NCI-H128 (cell line): ENCODE measurements around the gene BRD9.
A peak's percentile ranks its signal among the peaks of the same experiment; 100 is the strongest.
"Not testable (repeated sequence)": the region's sequence is repeated elsewhere in the genome, so short reads cannot be mapped to it uniquely, and the experiment has no call there.

ENCODE experiments used
- DNase-seq: peaks from one replicate; lab custom pipeline; 2025; ENCODE audit not compliant: unreplicated experiment; lab: John Stamatoyannopoulos, UW

BRD9 gene

DNA sequence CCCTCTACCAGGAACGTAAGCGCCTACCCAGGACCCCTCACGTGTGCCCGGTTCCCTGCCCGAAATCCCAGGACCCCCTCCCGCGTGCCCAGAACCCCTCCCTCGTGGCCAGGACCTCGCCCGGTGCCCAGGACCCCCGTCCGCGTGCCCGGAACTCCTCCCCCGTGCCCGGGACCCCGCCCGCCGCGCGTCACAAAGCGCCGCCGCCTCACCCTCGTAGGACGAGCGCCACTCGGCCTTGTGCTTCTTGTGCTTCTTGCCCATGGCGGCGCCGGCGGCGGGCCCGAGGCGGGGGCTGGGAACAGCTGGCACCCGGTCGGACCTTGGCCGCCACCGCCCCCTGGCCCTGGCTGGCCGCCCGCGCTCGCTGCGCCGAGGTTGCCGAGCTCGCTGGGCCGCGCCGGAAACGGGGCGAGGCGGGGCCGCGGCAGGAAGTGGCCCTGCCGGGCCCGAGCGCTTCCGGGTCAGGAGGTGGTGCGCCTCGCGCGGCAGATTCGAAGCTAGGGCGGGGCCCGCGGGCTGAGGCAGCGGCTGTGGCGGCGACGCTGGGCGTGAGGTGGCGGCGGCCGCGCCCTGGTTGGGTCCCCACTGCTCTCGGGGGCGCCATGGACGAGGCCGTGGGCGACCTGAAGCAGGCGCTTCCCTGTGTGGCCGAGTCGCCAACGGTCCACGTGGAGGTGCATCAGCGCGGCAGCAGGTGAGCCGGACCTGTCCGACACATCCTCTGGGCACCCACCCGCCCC is at the start of gene BRD9, which contains the start of gene TRIP13:
Gene BRD9, minus strand, starts transcription at position 408 of the 743 bp plus-strand sequence. Its CDS starts 144 bp downstream, at position 264.
Gene TRIP13, plus strand, starts transcription at position 491 of the 743 bp plus-strand sequence. Its CDS starts 115 bp downstream, at position 606.
- DNase-seq, result peak; percentile 78

DNA sequence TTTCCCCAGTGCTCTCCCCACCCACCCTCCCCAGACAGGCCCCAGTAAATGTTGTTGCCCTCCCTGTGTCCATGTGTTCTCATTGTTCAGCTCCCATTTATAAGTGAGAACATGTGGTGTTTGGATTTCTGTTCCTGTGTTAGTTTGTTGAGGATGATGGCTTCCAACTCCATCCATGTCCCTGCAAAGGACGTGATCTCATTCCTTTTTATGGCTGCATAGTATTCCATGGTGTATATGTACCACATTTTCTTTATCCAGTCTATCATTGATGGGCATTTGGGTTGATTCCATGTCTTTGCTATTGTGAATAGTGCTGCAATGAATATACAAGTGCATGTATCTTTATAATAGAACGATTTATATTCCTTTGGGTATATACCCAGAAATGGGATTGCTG is 48.1 kb upstream of the BRD9 start:
- not testable (repeated sequence) for DNase-seq

DNA sequence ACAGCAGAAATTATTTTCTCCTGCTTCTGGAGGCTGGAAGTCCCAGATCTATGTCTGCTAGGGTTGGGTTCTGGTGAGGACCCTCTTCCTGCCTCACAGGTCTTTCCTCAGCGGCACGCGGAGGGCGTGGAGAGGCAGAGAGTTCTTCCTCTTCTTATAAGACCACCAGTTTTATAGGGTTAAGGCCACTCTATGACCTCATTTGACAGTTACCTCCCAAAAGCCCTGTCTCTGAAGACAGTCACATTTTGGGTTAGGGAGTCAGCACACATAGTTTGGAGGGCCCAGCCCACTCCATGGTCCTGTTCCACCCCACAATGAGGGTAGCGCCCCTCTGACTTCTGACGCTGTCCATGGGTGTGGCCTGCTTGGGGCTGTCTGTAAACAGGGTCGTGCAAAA is 46.8 kb upstream of the BRD9 start:
- DNase-seq, result no peak

DNA sequence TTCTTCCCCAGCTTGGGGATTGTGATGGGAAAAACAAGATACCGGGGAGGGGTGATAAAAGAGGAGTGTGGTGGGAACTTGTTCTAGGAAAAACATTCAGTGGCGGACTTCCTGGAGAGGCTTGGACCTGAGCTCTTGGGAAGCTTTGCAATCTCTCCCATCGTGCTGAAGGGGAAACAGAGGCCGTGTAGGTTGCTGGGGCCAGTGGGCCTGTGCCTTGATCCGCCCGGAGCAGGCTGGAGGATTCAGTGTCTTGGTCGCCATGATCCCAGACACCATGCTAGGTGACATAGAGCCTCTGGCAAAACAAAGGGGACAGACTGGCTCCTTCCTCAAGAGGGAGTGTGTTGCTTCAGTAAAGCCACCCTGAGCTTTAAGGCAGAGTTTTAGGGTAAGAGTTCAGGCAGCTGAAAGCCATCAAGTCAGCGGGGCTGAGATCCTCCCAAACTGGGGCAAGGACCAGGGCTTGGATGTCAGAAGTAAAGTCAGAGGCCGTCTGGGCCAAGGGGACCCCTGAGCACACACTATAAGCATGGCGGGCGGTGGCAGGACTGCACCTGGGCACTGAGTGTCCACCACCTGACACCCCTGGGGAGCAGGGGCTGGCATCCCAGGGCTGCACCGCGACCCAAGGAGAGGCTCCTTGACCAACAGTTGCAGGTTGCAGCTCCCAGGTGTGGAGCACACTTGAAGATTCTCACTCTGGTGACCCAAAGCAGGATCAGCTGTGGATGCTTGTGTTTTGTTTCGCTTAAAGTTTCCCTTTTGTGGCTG is 44.7 kb upstream of the BRD9 start:
- no peak for DNase-seq

DNA sequence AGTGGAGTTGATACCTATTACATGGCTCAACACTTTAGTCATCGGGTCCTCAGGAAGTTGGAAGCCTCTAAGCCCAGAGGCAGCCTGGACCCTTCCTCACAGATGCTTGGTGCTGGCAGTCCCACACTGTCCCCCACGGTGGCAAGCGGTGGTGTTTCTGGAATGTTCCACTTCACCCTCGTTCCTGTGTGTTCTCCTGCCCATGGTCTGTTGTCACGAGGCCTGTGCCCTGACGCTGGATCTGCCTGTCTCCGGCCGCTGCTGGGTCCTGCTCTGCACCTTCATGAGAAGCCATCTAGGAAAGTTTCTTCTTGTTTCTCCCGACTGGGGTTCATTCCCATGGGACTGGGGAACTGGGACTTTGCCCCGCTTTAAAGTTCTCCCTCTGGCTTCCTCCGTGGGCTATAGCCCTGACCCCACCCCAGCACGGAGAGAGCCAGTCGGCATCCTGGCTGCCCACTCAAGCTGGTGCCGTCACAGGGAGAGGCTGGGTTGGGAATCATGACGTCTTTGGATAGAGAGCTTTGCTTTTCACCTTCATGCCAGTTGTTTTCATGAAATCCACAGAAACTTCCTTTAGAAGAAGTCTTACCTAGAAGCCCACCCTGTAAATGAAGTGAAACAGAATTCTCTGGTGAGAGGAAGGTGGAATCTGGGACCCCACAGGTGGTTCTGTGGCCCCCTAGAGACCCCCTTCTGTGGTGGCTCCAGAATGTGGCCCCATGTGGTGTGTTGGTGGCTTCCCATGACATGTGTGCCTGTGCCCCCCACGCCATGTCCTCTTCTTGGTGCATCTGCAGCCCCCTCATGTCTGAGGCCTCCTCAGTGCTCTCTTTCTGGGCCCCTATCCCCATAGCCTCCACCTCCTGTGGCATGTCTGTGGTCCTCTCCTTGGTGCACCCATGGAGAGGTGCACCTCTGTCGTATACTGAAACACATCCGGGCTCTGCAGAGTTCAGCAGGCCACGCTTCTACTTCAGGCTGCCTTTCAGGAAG is 43.8 kb upstream of the BRD9 start:
- no peak for DNase-seq

DNA sequence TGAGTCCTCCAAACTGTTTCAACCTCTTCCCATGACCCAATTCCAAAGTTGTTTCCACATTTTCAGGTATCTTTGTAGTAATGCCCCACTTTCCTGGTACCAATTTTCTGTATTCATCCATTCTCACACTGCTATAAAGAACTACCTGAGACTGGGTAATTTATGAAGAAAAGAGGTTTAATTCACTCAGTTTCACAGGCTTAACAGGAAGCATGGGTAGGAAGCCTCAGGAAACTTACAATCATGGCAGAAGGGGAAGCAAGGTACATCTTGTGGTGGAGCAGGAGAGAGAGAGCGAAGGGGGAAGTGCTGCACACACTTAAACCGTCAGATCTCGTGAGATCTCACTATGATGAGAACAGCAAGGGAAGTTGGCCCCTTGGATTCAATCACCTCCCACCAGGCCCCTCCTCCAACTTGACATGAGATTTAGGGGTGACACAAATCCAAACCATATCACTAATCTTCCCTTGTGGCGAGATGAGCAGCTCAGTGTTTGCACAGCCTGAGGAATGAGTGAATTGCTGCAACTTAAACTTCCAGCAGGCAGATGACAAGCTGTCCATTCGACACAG is 43.0 kb upstream of the BRD9 start:
- DNase-seq, result no peak

DNA sequence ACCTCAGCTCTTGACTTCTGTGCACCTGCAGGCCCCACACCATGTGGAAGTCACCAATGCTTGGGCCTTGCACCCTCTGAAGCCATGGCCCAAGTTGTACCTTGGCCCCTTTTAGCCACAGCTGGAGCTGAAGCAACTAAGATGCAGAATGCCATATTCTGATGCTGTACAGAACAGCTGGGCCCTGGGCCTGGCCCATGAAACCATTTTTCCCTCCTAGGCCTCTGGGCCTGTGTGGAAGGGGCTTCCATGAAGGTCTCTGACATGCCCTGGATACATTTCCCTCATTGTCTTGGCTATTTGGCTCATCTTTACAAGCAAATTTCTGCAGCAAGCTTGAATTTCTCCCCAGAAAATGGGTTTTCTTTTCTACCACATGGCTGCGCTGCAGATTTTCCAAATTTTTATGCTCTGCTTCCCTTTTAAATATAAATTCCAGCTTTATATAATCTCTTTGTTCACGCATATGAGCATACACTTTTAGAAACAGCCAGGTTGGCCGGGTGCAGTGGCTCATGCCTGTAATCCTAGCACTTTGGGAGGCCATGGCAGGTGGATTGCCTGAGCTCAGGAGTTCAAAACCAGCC is 41.9 kb upstream of the BRD9 start:
- DNase-seq, result not testable (repeated sequence)

DNA sequence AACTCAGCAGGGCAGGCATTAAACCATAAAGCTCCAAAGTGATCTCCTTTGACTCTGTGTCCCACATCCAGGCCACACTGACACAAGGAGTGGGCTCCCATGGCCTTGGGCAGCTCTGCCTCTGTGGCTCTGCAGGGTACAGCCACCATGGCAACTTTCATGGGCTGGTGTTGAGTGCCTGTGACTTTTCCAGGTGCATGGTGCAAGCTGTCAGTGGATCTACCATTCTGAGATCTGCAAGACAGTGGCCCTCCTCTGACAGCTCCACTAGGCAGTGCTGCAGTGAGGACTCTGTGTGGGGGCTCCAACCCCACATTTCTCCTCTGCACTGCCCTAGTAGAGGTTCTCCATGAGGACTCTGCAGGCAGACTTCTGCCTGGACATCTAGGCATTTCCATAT is 41.4 kb upstream of the BRD9 start:
- not testable (repeated sequence) for DNase-seq

DNA sequence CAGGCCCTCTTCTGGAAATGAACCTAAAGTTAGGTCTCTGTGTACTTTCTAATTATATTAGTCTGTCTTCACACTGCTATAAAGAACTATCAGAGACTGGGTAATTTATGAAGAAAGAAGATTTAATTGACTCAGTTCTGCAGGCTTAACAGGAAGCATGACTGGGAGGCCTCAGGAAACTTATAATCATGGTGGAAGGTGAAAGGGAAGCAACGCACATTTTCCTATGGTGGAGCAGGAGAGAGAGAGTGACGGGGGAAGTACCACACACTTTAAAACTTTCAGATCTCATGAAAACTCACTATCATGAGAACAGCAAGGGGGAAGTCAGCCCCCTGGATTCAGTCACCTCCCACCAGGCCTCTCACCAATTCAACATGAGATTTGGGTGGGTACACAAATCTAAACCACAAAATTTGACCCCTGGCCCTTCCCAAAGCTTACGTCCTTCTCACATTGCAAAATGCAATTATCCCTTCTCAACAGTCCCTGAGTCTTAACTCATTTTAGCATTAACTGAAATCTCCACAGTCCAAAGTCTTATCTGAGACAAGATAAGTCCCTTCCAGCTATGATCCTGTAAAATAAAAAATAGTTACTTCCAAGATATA is 40.8 kb upstream of the BRD9 start:
- DNase-seq, result no peak

DNA sequence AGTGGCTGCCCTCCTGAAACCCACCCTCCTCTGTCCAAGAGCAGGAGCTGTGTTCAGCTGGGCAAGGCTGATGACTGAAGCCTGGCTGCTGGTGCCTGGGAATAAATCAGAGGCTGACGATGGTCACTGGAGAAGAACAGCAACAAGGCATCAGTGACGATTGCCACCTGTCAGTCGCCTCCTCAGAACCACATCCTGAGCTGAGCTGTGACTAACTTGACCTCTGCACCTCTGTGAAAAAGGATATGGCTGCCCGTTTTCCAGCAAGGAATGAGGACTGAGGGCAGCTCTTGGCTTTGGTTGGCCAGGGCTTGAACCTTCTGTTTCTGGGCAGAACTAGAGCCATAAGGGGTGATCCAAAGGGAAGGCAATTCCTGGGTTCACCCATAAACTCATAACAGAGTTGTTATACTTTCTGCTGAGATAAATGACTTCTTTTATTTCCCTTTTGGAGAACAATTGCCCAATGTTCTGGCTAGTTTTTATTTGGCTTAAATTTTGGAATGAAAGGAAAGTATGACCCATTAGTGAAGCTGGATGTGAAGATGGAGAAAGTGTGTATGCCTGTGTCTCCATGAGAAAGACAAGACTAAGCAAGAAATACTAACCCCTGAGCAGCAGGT is 40.1 kb upstream of the BRD9 start:
- no peak for DNase-seq

DNA sequence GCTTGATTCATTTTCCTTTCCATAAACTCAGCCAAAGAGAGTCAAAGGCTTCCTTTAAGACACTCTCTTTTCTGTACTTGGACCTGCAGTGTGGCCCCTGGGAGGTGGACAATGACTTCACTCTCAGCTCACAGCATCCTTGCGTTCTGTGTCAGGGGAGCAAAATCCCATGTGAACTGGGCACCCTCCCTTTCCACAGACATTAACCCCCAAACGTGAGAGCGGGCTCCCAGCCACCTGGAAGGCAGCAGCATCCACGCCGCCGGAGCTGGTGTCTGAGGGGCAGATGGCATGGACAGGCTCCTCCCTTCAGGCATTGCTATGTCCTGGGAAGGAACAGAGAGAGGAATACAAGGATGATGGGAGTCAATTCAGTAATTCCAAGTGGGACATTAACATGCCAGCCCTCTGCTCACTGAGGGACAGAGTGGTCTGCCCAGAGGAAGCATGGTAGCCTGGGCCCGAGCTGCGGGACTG is 39.6 kb upstream of the BRD9 start:
- no peak for DNase-seq

DNA sequence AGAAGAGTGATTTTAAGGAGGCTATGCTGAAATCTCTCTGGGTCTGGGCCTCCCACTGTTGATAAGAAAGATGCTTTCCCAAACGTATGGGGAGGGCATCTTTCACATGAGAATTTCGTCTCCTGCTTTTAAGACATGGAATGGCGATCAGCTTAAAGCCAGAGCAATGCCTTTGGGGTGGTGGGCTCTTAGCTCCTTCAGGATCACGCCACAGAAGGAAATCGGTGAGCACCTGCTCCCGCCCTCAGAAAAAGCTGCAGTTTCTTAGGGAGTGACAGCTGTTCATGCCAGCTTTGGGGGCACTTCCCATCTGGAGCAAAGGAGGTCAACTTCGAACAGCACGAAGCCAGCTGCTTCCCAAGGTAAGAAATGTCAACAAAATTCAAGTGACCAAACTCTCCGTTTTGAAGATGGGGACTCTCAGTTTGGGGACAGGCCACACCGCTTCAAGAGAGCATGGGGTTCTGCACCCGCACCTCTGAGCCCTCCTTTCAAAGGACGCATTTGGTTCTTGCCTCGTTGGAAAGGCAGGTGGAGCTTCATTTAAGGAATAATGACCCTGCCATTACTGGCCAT is 39.1 kb upstream of the BRD9 start:
- DNase-seq, result no peak

DNA sequence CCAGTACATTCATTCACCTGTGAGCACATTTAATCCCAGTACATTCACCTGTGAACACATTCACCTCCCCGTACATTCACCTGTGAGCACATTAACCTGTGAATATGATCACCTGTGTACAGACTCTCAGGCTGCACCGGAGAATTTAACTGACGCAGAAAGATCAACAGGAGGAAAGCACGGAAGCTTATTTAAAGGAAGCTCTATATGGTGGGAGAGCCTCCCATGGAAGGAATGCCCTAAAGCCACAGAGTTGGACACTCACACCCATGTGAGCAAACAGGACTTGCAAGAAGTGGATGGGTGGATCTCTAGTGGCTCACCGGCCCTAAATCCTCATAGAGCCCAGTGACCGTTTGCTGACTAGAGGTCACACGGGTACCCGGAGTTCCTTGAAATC is 38.3 kb upstream of the BRD9 start:
- DNase-seq, result no peak

DNA sequence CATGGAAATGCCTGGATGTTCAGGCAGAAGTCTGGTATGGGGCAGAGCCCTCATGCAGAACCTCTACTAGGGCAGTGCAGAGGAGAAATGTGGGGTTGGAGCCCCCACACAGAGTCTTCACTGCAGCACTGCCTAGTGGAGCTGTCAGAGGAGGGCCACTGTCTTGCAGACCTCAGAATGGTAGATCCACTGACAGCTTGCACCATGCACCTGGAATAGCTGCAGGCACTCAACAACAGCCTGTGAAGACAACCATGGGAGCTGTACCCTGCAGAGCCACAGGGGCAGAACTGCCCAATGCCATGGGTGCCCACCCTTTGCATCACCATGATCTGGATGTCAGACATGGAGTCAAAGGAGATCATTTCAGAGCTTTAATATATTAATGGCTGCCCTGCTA is 37.0 kb upstream of the BRD9 start:
- no peak for DNase-seq

DNA sequence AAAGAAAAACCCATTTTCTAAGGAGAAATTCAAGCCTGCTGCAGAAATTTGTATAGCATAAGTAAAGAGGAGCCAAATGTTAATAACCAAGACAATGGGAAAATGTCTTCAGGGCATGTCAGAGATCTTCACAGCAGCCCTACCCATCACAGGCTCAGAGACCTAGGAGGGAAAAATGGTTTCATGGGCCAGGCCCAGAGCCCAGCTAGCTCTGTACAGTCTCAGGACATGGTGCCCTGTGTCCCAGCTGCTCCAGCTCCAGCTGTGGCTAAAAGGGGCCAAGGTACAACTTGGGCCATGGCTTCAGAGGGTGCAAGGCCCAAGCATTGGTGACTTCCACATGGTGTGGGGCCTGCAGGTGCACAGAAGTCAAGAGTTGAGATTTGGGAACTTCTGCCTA is 36.6 kb upstream of the BRD9 start:
- not testable (repeated sequence) for DNase-seq

DNA sequence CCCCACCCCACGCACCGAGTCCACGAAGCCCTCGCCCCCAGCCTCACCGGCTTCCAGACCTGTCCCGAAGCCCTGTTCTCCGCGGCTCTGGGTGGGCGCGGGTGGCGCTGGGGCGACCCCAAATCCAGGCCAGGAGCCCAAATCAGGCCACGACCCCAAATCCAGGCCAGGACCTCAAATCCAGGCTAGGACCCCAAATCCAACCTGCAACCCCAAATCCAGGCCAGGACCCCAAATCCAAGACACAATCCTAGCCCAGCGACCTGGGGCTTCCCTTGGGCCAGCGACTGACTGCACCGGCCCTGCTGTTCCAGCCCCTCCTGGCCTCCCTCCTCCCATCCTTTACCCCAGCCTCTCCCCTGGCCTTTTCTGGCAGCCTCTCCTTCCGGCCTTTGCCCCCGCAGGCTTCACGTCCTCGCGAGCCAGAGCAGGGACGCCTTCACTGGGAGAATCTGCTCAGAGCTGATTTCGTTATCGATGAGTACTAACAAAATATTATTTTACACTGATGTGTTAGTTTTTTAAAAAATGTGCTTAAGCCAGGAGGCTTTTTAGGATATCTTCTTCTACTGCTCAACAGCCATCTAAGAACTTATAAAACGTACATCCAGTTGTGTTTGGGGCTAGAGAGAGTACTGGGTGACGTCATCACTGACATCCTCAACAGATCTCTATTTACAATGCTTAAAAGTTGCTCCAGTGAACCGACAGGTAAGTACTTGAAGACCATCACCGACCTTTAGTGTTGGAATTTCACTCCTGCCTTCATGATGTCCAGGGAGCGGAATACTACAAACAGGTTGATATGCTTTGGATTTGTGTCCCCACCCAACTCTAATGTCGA is 34.8 kb upstream of the BRD9 start:
- DNase-seq, result no peak

DNA sequence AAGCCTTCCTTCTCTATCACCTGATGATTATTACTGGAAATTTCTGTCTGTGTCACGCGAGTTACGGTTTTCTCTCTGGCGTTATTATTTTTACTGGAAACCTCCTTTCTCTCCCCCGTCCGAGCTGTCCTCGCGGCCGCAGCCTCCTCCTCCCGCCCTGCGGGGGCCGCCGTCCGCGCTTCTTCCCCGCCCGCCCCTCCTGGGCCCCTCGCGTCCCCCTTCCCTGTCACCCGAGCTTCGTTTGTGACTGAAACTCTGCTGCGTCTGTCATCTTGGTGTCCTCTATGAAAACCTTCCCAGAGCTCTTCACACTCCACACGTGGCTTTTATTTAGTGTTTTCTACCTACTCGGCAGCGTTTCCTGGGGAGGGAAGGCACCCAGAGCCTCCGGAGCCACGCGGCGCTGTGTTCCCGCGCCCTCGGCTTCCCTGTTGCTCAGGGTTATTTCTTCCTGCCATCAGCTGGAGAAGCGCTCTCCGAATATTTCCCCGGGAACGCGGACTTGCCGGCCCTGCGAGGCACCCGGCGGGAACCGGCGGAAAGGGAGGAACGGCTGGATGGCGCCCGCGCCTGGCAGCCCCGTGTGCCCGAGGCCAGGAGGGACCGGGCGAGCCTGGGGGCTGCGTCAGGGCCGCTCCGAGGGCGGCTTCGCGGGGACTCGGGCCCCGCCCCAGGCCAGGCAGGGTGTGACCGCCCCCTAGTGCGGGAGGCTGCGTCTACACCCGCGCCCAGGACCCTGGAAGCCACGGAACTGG is 34.0 kb upstream of the BRD9 start:
- DNase-seq, result no peak
